DMS153 (cell line): Measurements from ENCODE around the gene AHCY.
"Not testable (repeated sequence)": the region's sequence is repeated elsewhere in the genome, so short reads cannot be mapped to it uniquely, and the experiment has no call there.

ENCODE experiments used
- DNase-seq: peaks from one replicate; lab custom pipeline; 2025; lab: John Stamatoyannopoulos, UW

Gene AHCY

GRCh38 chr20:34254979-34255378 is 48.2 kb downstream of the AHCY start:
- DNase-seq, result no peak

DNA sequence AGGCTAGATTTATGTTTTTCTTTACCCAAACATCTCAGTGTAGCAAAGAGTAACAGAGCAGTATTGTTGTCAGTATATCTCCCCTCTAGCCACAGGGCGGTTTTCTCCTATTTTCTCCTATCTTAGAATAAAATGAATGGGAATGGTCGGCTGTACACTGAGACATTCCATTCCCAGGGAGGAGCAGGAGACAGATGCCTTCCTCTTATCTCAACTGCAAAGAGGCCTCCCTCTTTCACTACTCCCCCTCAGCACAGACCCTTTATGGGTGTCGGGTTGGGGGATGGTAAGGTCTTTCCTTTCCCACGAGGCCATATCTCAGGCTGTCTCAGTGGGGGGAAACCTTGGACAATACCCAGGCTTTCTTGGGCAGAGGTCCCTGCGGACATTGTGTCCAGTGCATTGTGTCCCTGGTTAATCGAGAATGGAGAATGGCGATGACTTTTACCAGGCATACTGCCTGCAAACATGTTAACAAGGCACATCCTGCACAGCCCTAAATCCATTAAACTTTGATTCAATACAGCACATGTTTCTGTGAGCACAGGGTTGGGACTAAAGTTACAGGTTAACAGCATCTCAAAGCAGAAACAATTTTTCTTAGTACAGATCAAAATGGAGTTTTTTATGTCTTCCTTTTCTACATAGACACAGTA is 50.6 kb downstream of the AHCY start:
- not testable (repeated sequence) for DNase-seq

DNA sequence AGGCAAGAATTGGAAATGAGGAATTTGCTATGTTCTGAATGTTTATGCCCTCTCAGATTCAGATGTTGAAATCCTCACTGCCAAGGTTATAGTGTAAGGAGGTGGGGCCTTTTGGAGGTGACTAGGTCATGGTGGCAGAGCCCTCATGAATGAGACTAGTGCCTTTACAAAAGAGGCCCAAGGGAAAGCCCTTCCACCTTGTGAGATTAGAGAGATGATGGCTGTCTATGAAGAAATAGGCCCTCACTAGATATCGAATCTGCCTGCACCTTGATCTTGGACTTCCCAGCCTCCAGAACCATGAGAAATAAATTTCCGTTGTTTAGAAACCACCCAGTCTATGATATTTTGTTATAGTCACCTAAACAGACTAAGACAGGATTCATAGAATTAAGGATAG is 51.5 kb downstream of the AHCY start:
- DNase-seq, result no peak

GRCh38 chr20:34250005-34250404 is 53.1 kb downstream of the AHCY start:
- DNase-seq, result no peak

DNA sequence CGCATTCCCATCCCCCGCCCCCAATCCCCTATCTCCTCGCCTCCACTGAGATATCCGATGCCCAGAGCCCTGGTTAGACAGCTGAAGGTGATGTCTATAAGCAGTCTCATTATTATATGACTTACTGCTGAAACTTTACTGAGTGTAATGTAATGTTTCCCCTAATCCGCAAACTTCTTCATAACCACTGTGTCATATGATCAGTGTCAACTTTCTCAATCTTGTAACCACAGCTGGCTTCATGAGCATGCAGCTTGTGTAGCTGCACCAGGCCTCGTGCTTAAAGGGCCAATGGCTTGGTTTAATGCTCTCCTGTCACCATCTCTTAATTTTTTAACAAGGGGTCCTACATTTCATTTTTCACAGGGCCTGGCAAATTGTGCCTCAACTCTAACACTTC is 53.9 kb downstream of the AHCY start:
- DNase-seq, result no peak

- no peak for DNase-seq
Observed at GRCh38 chr20:34246126-34246626, 57.0 kb downstream of the AHCY start.

GRCh38 chr20:34243377-34243776 is 59.8 kb downstream of the AHCY start:
- no peak for DNase-seq

GRCh38 chr20:34242879-34243278 is 60.3 kb downstream of the AHCY start:
- DNase-seq, result no peak

GRCh38 chr20:34242015-34242414 is 61.1 kb downstream of the AHCY start:
- DNase-seq, result not testable (repeated sequence)

DNA sequence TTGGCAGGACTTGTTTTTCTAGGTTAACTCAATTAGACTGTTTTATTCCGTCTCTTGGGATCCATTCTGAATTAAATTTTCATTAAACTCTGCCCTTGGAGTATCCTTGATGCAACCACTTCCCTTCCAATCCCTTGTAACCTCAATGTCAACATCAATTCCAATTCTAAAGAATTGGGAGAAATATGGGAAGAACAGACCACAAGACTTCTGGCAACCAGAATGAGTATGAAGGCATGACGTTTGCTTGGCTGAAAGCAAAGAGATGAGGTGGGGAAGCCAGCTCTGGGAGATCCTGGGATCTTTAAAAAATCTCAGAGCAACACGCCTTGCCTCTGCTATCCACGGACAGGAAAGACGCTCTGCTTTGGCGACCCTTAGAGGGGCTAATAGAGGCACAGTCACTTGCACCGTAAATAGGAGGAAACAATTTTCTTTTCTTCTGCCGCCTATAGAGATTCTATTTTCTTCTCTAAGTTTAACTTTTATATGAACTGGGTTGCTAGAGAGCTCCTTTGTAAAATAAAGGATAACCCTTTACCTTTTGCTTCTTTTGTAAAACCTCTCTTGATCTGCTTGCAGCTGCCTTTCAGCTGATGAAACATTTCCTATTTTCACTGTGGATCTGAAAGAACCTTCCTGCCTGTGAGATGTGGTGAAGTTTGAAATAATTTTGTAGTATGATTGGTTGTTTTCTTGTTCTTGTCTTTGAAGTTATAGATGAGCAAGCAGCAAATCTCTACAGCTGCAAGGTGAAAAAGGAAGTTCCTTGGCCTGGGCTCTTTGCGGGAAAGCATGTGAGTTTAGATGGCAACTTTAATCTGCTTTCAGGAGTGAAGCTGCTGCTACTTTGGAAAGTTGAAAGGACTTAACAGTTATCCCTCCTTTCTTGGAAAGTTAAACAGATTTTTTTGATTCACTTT is 62.2 kb downstream of the AHCY start, which contains the start of gene ASIP:
Gene ASIP (plus strand): TSS at position 731 of the 923 bp plus-strand sequence. CDS start 18,952 bp downstream, outside the sequence.
- no peak for DNase-seq

- no peak for DNase-seq
Observed at GRCh38 chr20:34240121-34240520, 63.0 kb downstream of the AHCY start.

- no peak for DNase-seq
Observed at GRCh38 chr20:34237942-34238341, 65.2 kb downstream of the AHCY start.

- DNase-seq, result no peak
Observed at GRCh38 chr20:34235875-34236274, 67.3 kb downstream of the AHCY start.

GRCh38 chr20:34233687-34234086 is 69.5 kb downstream of the AHCY start:
- no peak for DNase-seq

DNA sequence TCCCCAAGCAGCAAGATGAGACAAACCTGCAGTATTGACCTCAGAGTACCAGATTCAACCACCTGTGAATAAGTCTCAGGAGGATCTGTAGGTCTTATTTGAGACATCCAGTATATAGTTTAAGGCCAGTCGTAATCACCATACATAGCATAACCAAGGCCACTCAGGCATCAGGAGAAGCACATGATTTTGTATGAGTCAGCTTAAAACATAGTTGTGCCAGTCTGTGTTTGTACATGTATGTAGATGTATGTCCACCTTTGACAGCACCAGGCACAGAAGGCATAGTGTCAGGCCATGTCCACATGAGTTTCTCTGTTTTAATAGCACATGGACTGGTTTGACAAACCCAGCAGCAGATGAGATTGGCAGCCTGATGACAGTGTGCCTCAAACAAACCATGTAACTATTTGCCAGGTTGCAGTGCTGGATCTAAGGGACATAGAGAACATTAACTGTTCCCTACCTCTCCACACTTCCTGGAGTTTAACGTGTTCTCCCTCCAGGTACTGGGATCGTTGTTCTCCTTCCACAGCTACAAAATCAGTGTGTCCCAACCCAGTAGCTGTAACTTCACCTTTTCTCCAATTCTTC is 70.6 kb downstream of the AHCY start:
- DNase-seq, result no peak

- no peak for DNase-seq
Observed at GRCh38 chr20:34231634-34232033, 71.5 kb downstream of the AHCY start.
